GM12878 (cell line): ENCODE results near the gene SARDH. TPM values are rescaled to one million over a fixed set of nuclear protein-coding genes. Genes with fewer than 3 reads are reported as not detected.

Experiments
- ATF3 ChIP-seq: IDR thresholded peaks from 2 replicates; pipeline ENCODE4 v1.6.1; 2011; ENCODE audit warnings: low read depth, mild to moderate bottlenecking, low read length, moderate library complexity, borderline replicate concordance; ENCODE audit errors: extremely low read depth
- CREM ChIP-seq: IDR thresholded peaks from 2 replicates; pipeline ENCODE4 v1.6.1; 2014; ENCODE audit warnings: antibody characterized with exemption, low read depth
- NKRF ChIP-seq: fragments of 450-650 bp; conservative IDR thresholded peaks from 2 replicates; pipeline ENCODE4 v1.6.1; 2017; ENCODE audit warnings: mild to moderate bottlenecking, moderate library complexity
- RELB ChIP-seq: fragments of 450-650 bp; IDR thresholded peaks from 2 replicates; pipeline ENCODE4 v1.6.1; 2017; ENCODE audit warnings: low read depth, mild to moderate bottlenecking, moderate library complexity
- ZBTB4 ChIP-seq: fragments of 450-650 bp; formaldehyde crosslinking; IDR thresholded peaks from 2 replicates; pipeline ENCODE4 v1.4.0; 2022; ENCODE audit warnings: mild to moderate bottlenecking, moderate library complexity
- ZNF217 ChIP-seq: fragments of 450-650 bp; IDR thresholded peaks from 2 replicates; pipeline ENCODE4 v1.6.1; 2017; ENCODE audit warnings: antibody characterized with exemption, mild to moderate bottlenecking
- ZNF622 ChIP-seq: fragments of 450-650 bp; IDR thresholded peaks from 2 replicates; pipeline ENCODE4 v1.6.1; 2017; ENCODE audit warnings: mild to moderate bottlenecking, inconsistent platforms
- polyA plus RNA-seq, 11 experiments: library from polyadenylated mRNA; depleted of rRNA in 4 of 11; unstranded in 6 of 11; stranded (reverse) in 5 of 11; fragments of >200 nt; fragmentation: Nextera tagmentation in 4 of 11; fragmentation: Illumina TruSeq in 1 of 11; extraction: Ambion mirVana in 4 of 11; extraction: Trizol in 1 of 11; gene quantifications; 1 replicate in 1 of 11; 2 replicates in 10 of 11; pipeline versions ENCODE4 v1.2.1 to v1.2.3, GENCODE V29; 2011 to 2016; ENCODE audit warnings: inconsistent platforms in 2 of 11, missing spikeins in 2 of 11, low read depth in 1 of 11
- total RNA-seq, 4 experiments: library from RNA; depleted of rRNA in 3 of 4; stranded (reverse); fragments of >200 nt in 3 of 4; fragmentation: Illumina TruSeq in 1 of 4; extraction: Trizol in 1 of 4; gene quantifications; 2 replicates each; pipeline versions ENCODE4 v1.2.1 to v1.2.3, GENCODE V29; 2013 to 2021

SARDH gene
- total and polyA plus RNA-seq, 10 of the 15 experiments (the other 5 are each of a cell fraction or from before 2014, with no cell fraction given): 0.03 to 0.15 (median 0.10) TPM; not detected in 6

- TF ChIP-seq RELB: no peak
- TF ChIP-seq ATF3: no peak
- no peak for TF ChIP-seq ZBTB4 (CRISPR knock-in tag)
- TF ChIP-seq CREM: no peak
- TF ChIP-seq ZNF217: no peak
- TF ChIP-seq ZNF622: no peak
- no peak for TF ChIP-seq NKRF
These were observed 39.1 kb upstream of the SARDH start (continued) for GRCh38 chr9:133777068-133777791.
